ENCODE results near the gene RPS15. TPM values are rescaled to one million over a fixed set of nuclear protein-coding genes. Genes with fewer than 3 reads are reported as not detected.
"Not testable (repeated sequence)": the region's sequence is repeated elsewhere in the genome, so short reads cannot be mapped to it uniquely, and the experiment has no call there.

The RPS15 gene
- total RNA-seq, 2 experiments from 2014 or later, result 1,854 to 1,879 TPM

DNA sequence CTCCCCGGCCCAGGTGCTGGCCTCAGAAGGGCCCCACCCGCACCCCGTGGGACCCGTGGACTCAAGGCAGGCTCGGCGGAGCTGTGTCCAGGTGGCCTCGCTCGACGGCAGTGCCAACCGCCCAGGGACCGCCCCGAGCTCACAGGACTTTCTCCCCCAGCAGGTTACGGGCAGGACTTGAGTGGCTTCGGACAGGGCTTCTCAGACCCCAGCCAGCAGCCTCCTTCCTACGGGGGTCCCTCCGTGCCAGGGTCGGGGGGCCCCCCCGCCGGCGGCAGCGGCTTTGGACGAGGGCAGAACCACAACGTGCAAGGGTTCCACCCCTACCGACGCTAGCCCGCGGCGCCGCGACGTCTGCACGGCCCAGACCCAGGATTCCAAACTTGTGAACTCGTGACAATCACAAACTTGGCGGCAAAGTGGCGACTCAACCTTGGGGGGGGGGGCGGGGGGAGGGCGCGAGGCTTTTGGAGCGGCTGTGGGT lies 3.6 kb upstream of the RPS15 start:
- Mint-ChIP-seq H3K4me1 (ENCODE audit: low read depth) (peaks cover 9% of the 10 kb centered on the region), H3K27ac (no peak overlapping the region), H3K9me3 (no peaks in the 10 kb centered on the region), H3K4me3 (no peak overlapping the region), H3K36me3 (ENCODE audit: low read depth) (peaks cover 25% of the 10 kb centered on the region), H3K27me3 (no peaks in the 10 kb centered on the region)
- intact Hi-C loops (cut with micrococcal nuclease), result no loop called here
- ChIA-PET POLR2A (interaction anchor here (0.9 to 1.4 kb wide), 2 partner anchors 19 to 502 kb away, joined by 3 read pairs; no protein-coding TSS in a partner anchor), CTCF (no interaction called here)
- TF ChIP-seq, protein P1, sequence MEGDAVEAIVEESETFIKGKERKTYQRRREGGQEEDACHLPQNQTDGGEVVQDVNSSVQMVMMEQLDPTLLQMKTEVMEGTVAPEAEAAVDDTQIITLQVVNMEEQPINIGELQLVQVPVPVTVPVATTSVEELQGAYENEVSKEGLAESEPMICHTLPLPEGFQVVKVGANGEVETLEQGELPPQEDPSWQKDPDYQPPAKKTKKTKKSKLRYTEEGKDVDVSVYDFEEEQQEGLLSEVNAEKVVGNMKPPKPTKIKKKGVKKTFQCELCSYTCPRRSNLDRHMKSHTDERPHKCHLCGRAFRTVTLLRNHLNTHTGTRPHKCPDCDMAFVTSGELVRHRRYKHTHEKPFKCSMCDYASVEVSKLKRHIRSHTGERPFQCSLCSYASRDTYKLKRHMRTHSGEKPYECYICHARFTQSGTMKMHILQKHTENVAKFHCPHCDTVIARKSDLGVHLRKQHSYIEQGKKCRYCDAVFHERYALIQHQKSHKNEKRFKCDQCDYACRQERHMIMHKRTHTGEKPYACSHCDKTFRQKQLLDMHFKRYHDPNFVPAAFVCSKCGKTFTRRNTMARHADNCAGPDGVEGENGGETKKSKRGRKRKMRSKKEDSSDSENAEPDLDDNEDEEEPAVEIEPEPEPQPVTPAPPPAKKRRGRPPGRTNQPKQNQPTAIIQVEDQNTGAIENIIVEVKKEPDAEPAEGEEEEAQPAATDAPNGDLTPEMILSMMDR (IDR thresholded peaks at IDR 0.05), result no peak
- ATAC-seq (no peak), DNase-seq (no peak)

GRCh38 chr19:1435378-1435989 lies 2.7 kb upstream of the RPS15 start:
- Mint-ChIP-seq H3K36me3 (ENCODE audit: low read depth) (peaks cover 34% of the 10 kb centered on the region), H3K9me3 (no peaks in the 10 kb centered on the region), H3K4me3 (no peak overlapping the region), H3K27ac (no peak overlapping the region), H3K4me1 (ENCODE audit: low read depth) (peaks cover 16% of the 10 kb centered on the region), H3K27me3 (no peaks in the 10 kb centered on the region)
- ChIA-PET POLR2A (interaction anchor here (0.9 to 1.6 kb wide), 4 partner anchors 11 to 22 kb away, joined by 3 to 7 read pairs (median 4); no protein-coding TSS in a partner anchor), CTCF (interaction anchor here (2.7 kb wide), 1 partner anchor 10 kb away, joined by 8 read pairs; no protein-coding TSS in a partner anchor)
- intact Hi-C loops (cut with micrococcal nuclease), result no loop called here
- ATAC-seq, result no peak
- DNase-seq, result no peak
- TF ChIP-seq, protein P1 (IDR thresholded peaks at IDR 0.05), result no peak

GRCh38 chr19:1437609-1438008 lies 587 bp upstream of the RPS15 start:
- ChIA-PET POLR2A (interaction anchor here (0.8 to 3.5 kb wide), 8 partner anchors 13 to 34 kb away, joined by 3 to 10 read pairs (median 4); no protein-coding TSS in a partner anchor), CTCF (interaction anchor here (0.8 to 2.7 kb wide), 5 partner anchors 7 to 24 kb away, joined by 3 to 8 read pairs (median 3); no protein-coding TSS in a partner anchor)
- Mint-ChIP-seq H3K9me3 (no peaks in the 10 kb centered on the region), H3K27me3 (no peaks in the 10 kb centered on the region), H3K4me1 (ENCODE audit: low read depth) (peaks cover 26% of the 10 kb centered on the region), H3K36me3 (ENCODE audit: low read depth) (peaks cover 48% of the 10 kb centered on the region), H3K27ac (peak overlapping the region; percentile 99), H3K4me3 (peak overlapping the region; percentile 93)
- TF ChIP-seq, protein P1 (IDR thresholded peaks at IDR 0.05), result no peak
- intact Hi-C loops (cut with micrococcal nuclease), result no loop called here
- ATAC-seq (no peak), DNase-seq (no peak)

DNA sequence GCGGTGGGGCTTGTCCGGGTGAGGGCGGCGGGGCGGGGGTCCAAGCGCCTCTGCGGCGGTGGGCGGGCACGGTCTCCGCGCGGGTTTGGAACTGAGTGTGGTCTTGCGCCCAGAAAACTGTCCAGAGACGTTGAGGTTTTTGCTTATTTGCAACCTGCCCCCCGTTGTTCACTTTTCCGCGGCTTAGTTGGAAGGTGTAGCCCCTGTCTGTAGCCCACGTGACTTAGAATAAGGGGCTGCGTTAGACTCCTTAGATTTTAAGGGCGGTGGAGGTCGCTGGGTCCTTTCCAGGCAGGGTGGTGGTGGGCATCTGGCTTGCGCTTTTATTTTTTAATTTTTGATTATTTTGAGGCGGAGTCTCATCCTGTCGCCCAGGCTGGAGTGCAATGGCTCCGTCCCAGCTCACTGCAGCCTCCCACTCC lies 748 bp downstream of the RPS15 start:
- POLR2A ChIA-PET, result interaction anchor here (1.1 to 3.5 kb wide), 4 partner anchors 12 to 29 kb away, joined by 3 to 10 read pairs (median 6); no protein-coding TSS in a partner anchor
- no peak for ATAC-seq
- intact Hi-C loops (cut with micrococcal nuclease), result no loop called here

GRCh38 chr19:1439525-1440417 lies 1.6 kb downstream of the RPS15 start:
- CTCF ChIA-PET, result not testable (repeated sequence)

More for the DNA sequence above, 748 bp downstream of the RPS15 start:
- TF ChIP-seq, protein P1 (IDR thresholded peaks at IDR 0.05), result no peak
- peak overlapping the region; percentile 89 for H3K27ac Mint-ChIP-seq
- H3K4me3 Mint-ChIP-seq, result peak overlapping the region; percentile 93
- CTCF ChIA-PET, result no interaction called here
- H3K4me1 Mint-ChIP-seq (ENCODE audit: low read depth), result peaks cover 30% of the 10 kb centered on the region
- H3K27me3 Mint-ChIP-seq, result no peaks in the 10 kb centered on the region
- H3K36me3 Mint-ChIP-seq (ENCODE audit: low read depth), result peaks cover 48% of the 10 kb centered on the region
- H3K9me3 Mint-ChIP-seq, result no peaks in the 10 kb centered on the region
- no peak for DNase-seq

More at GRCh38 chr19:1439525-1440417, 1.6 kb downstream of the RPS15 start:
- H3K4me3 Mint-ChIP-seq, result peak overlapping the region; percentile 93
- ATAC-seq; H3K9me3 Mint-ChIP-seq; intact Hi-C loops (cut with micrococcal nuclease); H3K27me3 Mint-ChIP-seq: not testable (repeated sequence)
- H3K27ac Mint-ChIP-seq, result peak overlapping the region; percentile 89
- POLR2A ChIA-PET, result interaction anchor here (1.0 to 3.5 kb wide), 7 partner anchors 11 to 31 kb away, joined by 3 to 10 read pairs (median 5); no protein-coding TSS in a partner anchor
- DNase-seq, result peak; percentile 40
- peaks cover 48% of the 10 kb centered on the region for H3K36me3 Mint-ChIP-seq (ENCODE audit: low read depth)
- H3K4me1 Mint-ChIP-seq (ENCODE audit: low read depth), result peaks cover 36% of the 10 kb centered on the region
